ENCODE results near the gene PPP3R1.
"Not testable (repeated sequence)": the region's sequence is repeated elsewhere in the genome, so short reads cannot be mapped to it uniquely, and the experiment has no call there.

The PPP3R1 gene

DNA sequence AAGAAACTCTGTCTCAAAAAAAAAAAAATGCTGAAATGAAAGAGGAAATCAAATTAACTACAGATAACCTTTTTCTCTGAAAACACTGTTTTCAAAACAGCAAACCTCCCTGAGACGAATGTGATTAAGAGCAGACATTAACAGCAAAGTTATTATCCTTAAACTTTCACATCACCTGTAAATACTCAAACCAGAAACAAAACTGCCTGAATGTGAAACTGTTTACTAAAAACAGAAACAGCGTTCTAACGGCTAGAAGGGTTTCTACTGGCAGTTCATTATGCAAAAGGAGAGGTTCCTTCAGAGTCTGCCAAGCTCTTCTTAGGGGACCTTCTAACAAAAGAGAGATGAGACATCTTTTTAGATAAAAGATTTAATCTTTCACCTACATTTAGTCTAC is 48.7 kb downstream of the PPP3R1 start:
- DNase-seq (ENCODE audit: low read depth, low spot score): no peak

DNA sequence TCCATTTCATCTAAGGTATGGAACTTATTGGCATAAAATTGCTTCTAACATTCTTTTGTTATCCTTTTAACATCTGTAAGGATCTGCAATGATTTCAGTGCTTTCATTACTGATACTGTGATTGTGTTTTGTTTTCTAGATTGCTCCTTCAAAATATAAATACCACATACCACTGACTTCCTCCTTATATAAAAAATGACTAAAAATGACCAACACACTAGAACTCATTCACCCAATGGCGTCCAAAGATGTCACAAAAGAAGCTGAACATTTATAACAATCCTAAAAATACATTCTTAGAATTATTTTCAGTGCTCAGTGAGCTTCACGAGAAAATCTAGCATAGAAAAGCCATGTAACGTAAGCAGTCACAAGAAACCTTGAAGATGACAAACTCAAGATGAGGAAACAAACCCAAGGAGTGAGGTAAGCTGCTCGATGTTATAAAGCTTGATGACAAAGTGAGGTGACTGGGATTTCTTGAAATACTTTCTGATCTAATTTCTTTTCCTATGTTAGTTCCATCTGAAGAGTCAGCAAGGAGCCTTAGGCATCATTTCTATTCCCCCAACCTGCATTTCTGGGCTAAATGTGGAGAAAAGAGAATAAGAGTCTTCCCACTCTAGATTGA is 52.1 kb downstream of the PPP3R1 start:
- H3K4me3 ChIP-seq (ENCODE audit: low read length): no peak overlapping the region
- no peak for DNase-seq (ENCODE audit: low read depth, low spot score)

More for the DNA sequence above, 48.7 kb downstream of the PPP3R1 start:
- H3K4me3 ChIP-seq (ENCODE audit: low read length): no peak overlapping the region

DNA sequence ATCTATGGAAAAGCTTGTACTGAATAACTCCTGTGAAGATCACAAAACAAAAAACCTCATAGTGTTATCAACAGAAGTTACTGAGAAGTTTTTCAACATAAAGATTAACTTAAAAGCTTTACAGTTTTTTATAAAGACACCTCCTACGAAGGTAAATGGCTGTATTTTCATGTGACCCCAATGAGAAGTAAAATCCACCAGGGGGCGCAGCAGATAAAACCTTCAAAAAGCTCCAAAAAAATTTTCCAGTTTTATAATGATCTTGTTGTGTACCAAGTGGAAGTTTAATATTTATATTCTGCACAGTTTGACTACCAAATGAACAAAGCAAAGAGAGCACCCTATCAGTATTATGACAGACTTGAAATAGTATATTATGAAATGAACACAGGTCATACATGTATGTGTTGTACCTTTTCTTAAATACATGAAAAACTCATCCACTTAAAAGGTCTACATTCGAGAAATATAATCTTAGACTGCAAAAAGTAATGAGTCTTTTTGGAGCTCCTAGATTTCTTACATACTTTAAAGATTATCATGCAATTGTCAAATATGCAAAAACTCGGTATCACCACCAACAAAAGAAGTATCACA is 56.1 kb downstream of the PPP3R1 start:
- DNase-seq (ENCODE audit: low read depth, low spot score): peak; percentile 63
- H3K4me3 ChIP-seq (ENCODE audit: low read length): no peak overlapping the region

DNA sequence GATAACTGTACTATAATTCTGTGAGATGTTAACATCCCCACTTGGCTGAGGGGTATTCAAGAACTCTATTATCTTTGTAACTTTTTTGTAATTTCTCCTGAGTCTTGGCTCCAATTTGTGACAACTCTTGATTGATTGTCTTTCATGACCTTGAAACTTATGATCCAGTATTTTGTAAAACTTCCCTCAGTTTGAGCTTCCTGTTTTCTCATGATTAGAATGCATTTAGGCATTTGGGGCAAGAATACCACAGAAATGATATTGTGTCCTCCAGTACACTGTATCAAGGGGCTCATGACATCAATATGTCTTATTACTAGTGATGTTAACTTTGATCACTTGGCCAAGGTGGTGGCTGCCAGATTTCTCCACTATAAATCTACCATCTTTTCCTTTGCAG is 57.2 kb downstream of the PPP3R1 start:
- no peak for DNase-seq (ENCODE audit: low read depth, low spot score)

DNA sequence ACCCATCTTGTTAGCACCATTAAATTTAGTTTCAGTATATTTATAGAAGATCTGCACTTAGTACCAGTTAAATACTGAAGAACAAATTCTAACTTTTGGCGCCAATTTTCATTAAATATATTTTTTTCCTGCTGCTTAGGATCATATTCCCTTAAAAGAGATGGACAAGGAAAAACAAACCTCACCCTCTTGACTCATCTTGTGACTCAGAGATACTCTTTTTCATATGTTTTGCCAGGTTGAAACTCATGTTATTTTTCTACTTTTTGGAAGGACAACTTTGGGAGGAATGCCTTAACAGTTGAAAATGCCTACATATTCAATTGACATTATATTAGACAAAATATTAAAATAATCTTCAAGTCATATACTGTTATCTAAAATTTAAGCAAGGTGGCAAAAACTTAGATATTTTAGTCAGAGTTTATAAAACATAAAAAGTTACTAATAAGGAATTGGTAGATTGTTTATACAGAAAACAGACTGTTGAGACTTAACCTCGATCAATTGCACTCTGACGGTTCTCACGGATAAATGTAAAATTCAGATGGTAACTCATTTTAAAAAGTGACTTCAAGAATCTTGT is 58.5 kb downstream of the PPP3R1 start:
- DNase-seq (ENCODE audit: low read depth, low spot score): no peak
- H3K4me3 ChIP-seq (ENCODE audit: low read length): no peak overlapping the region

More for the DNA sequence above, 57.2 kb downstream of the PPP3R1 start:
- H3K4me3 ChIP-seq (ENCODE audit: low read length): no peak overlapping the region

DNA sequence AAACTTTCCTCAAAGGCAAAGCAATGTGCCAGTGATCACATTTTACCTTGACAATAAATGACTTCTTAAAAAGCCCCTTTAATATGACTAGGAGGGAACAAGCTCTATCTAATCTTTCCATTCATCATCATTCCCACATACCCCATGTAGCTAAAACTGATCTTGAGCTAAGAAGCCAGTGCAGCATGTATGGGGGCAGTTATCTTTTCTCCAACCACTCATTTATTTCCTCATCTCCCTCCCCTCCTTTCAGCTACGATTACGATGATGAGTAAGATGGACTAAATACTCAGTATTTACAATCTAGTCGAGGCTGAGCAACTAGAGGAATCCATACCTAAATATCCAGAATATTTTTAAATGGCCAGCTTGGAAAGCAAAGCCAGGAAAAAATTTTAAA is 59.2 kb downstream of the PPP3R1 start:
- no peak overlapping the region for H3K4me3 ChIP-seq (ENCODE audit: low read length)
- DNase-seq (ENCODE audit: low read depth, low spot score): no peak

DNA sequence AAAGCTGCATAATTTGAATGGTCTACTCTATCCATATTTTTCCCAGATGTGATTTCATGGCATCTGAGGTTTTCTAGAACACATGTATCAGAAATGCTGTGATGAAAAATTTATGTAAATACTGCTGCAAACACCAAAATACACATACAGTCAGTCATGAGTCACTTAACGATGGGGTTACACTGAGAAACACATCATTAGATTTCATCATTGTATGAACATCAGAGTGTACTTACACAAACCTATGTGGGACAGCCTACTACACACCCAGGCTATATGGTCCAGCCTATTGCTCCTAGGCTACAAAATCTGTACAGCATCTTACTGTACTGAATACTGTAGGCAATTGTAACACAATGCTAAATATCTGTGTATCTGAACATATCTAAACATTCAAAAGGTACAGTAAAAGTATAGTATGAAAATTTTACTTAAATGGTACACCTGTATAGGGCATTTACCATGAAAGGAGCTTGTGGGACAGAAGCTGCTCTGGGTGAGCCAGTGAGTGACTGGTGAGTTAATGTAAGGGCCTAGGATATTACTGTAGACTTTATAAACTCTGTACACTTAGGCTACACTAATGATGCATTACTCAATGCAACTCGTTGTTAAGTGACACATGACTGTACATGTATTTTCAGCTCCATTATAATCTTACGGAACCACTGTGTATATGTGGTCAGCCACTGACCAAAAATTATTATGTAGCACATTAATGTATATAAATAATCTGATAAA is 61.2 kb downstream of the PPP3R1 start:
- DNase-seq (ENCODE audit: low read depth, low spot score): no peak
- no peak overlapping the region for H3K4me3 ChIP-seq (ENCODE audit: low read length)

DNA sequence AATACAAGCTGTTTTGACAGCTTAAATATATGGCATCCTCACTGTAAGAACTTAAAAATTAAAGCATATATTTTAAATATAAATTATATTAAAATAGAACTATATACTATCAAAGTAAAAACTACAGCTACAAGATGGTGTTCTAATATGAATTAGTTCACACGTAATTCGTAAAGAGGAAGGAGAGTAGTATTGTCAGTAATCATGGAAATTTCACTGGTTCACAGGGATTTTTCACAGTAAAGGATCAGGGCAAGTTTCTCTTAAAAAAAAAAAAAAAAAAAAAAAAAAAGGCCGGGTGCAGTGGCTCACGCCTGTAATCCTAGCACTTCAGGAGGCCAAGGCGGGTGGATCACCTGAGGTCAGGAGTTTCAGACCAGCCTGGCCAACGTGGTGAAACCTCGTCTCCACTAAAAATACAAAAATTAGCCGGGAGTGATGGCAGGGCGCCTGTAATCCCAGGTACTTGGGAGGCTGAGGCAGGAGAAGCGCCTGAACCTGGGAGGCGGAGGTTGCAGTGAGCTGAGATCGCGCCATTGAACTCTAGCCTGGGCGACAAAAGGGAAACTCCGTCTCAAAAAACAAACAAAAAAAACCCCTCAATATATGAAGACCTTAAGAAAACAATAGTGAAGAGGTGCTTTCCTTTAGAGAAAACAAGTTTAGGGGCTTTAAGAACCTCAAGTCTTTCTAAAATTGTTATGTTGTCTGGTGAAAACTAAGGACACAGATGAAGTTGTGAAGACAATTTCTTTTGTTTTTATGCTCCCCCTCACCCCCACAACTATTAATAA is 62.1 kb downstream of the PPP3R1 start:
- no peak overlapping the region for H3K4me3 ChIP-seq (ENCODE audit: low read length)
- DNase-seq (ENCODE audit: low read depth, low spot score): no peak

DNA sequence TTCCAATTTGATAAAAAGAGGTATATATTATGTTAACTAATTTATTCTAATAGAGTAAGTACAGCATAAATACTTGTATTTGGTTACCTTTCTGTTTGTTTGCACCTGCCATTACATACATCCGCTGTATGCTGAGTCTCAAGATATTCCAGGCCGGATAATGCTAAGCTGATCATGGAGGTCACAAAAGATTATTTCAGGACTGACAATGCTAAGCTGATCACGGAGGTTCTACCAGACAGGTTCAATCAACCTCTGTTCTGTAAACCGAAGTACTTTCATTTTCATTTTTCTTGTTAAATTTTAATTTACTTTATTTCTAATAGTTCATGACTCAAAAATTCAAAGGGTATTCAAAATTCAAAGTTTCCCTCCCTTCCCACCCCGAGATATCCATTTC is 63.5 kb downstream of the PPP3R1 start:
- no peak for DNase-seq (ENCODE audit: low read depth, low spot score)
- H3K4me3 ChIP-seq (ENCODE audit: low read length): no peak overlapping the region

DNA sequence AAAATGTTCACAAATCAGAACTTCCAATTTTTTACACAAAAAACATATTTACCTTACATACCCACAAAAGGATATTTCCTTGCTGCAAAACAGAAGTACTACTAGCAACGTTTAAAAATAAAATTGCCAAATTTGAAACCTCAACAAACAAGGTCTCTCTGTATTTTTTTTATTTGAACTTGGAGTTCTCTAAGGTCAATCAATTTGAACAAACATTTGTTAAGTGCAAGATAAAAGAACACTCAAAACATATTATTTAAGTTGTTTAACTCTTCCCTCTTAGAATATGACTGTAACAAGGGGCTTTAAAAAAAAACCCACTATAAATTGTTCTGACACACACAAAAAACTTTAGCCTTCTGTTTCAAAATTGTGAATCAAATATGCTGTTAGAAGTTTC is 65.0 kb downstream of the PPP3R1 start:
- DNase-seq (ENCODE audit: low read depth, low spot score): no peak
- no peak overlapping the region for H3K4me3 ChIP-seq (ENCODE audit: low read length)

DNA sequence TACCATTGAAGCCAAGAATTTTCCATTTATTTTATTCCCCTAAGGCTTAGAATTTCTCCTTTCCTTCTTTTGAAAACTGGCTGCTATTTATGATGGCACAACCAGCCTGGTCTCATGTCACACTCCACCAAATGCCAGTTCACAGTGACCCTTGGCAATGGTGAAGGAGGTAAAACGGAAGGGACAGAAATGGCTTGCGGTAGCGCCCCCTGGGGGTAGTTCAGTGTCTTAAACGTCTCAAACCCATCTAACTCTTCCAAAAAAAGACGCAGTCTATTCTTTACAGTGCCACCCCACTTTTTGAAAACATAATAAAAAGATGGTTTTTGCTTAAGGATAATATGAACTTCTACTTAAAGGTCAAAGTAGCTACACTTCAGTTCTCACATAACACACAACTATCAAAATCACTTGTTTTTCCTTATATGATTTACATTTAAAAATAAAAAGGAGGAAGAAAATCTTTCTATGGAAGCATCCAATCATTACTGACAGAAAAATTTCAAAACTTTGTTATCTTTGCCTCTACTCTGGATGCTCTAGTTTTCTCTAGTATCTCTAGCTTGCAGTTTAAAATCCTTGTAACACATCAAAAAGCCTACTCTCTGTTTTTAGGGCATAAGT is 66.7 kb downstream of the PPP3R1 start:
- DNase-seq (ENCODE audit: low read depth, low spot score): peak; percentile 44

DNA sequence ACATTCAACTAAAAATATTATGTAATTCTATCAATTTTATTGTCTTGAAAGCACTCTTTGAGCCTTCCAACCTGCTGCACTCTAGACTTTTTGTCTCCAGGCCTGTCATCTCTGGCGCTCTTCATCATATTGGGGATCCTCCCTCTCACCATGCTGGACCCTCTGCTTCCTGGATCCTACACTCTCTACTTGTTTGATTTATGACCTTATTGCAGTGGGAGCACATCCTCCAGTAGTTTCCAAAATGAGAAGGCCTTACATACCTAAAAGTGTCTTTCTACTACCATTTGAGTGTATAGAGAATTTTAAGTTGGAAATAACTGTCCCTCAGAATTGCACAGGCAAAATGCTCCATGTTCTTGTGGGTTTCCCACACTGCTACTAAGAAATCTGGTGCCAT is 69.4 kb downstream of the PPP3R1 start:
- H3K4me3 ChIP-seq (ENCODE audit: low read length): no peak overlapping the region
- DNase-seq (ENCODE audit: low read depth, low spot score): no peak

More for the DNA sequence above, 66.7 kb downstream of the PPP3R1 start:
- H3K4me3 ChIP-seq (ENCODE audit: low read length): no peak overlapping the region

DNA sequence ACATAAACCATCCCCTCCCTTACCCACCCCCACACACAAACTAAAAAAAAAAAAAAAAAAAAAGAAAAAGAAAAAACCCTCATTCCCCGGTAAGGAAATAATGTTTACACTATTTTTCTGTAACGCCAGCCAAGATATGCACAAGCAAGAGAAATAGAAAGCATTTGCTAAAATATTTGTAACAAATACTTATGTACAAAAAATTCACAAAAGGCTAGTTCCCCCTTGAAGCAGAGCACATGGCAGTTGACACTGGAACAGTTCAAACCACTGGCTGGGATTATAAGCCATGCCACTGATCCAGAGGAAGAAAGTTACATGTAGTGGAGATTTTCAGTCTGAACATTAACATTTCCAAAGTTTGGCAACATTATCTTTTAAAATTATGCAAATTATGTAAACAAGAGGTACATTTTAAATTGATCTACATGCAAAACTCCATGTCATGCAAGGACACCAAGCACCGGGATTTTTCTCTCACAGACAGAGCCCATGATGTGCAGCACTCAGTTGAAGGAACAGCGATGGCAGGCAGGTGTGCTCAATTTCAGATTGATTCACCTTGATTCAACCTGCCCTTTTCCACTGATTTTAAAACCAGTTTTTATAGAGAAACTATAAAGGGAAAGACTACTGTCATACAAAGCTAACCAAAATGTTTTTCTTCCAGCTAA is 73.2 kb downstream of the PPP3R1 start:
- no peak for DNase-seq (ENCODE audit: low read depth, low spot score)
- H3K4me3 ChIP-seq (ENCODE audit: low read length): no peak overlapping the region

DNA sequence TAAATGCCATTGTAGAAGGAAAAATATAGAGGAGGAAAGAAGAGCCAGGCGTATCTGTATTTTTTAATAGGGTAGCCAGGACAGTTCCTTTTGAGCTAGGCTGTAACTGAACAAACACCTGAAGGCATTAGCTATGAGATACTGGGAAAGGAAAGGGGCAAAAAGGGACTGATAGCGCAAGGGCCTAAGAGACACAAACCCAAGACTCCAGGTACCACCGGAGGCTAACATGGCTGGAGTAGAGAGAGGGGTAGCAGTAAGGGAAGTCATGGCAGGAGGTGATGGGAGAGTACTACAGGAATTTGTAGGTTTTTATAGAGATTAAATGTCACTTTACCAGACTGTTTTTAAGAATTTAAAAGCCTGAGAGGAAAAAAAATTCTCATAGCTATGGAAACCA is 73.9 kb downstream of the PPP3R1 start:
- no peak overlapping the region for H3K4me3 ChIP-seq (ENCODE audit: low read length)
- no peak for DNase-seq (ENCODE audit: low read depth, low spot score)

DNA sequence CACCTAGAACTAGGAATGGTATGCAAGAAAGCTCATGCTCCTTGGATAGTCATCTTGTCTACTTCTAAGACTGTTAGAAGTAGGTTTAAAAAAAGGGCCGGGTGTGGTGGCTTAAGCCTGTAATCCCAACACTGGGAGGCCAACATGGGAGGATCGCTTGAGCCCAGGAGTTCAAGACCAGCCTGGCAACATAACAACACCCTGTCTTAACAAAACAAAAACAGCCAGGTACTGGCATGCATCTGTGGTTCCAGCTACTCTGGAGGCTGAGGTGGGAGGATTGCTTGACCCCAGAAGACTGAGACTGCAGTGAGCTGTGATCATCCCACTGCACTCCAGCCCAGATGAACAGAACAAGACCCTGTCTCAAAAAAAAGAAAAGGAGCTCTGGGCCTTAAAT is 74.8 kb downstream of the PPP3R1 start:
- no peak overlapping the region for H3K4me3 ChIP-seq (ENCODE audit: low read length)
- DNase-seq (ENCODE audit: low read depth, low spot score): no peak

DNA sequence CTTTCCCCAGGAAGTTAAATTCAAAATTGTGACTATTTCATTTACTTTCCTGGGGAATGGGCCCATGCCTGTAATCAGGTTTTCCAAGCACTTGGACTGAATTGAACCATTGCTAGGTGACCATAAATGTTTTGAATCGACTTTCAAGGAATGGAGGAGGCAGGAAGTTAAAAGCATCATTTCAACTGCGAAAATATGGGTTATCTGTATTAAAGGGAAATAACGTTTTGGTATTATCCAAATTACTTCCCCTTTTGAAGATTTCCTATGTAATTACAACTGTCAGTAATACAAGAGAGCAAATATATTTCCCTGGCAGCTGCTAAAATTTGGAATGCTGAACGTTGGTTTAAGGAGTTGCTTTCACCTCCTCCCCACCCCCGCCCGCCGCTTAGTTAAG is 75.7 kb downstream of the PPP3R1 start:
- no peak for DNase-seq (ENCODE audit: low read depth, low spot score)
- H3K4me3 ChIP-seq (ENCODE audit: low read length): no peak overlapping the region

DNA sequence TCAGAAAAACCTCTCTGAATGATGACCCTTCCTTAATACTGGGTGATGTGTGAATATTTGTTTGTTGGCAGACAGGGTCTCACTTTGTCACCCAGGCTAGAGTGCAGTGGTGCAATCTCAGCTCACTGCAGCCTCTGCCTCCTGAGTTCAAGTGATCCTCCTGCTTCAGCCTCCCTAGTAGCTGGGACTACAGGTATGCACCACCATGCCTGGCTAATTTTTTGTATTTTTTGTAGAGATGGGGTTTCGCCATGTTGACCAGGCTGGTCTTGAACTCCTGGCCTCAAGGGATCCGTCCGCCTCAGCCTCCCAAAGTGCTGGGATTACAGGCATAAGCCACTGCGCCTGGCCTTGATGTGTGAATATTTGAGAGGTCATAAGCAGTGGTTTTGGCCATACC is 77.1 kb downstream of the PPP3R1 start:
- H3K4me3 ChIP-seq (ENCODE audit: low read length); DNase-seq (ENCODE audit: low read depth, low spot score): not testable (repeated sequence)

DNA sequence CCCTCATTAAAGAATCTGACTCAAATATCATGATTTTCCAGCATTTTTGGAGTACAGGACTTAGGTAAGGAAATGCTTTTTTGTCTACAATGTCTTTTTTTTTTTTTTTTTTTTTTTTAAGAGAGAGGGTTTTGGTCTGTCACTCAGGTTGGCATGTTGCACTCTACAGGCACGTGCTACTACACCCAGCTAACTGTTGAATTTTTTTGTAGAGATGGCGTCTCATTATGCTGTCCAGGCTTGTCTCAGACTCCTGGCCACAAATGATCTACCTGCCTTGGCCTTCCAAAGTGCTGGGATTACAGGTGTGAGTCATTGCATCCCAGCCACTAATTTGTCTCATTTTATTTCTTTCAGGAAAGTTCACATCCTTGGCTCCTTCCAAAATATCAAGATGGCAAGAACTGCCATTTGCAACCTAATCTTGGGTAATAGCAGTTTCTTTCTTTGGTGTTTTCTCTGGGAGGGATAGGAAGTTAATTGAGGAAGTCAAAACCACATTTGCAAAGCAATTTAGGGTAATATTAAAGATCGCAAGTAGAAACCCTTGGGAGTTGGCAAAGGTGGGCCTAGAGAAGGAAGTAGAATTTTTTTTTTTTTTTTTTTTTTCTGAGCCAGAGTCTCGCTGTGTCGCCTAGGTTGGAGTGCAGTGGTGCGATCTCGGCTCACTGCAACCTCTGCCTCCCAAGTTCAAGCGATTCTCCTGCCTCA is 79.2 kb downstream of the PPP3R1 start:
- no peak for DNase-seq (ENCODE audit: low read depth, low spot score)
- H3K4me3 ChIP-seq (ENCODE audit: low read length): no peak overlapping the region

Measured in Jurkat, Clone E6-1 (cell line).